Prostate gland (tissue), 2 donors: Measurements from ENCODE around the gene EOLA1. TPM values are rescaled to one million over a fixed set of nuclear protein-coding genes. Genes with fewer than 3 reads are reported as not detected.
"Not testable (repeated sequence)": the region's sequence is repeated elsewhere in the genome, so short reads cannot be mapped to it uniquely, and the experiment has no call there.

Experiments
- DNase-seq: peaks from one replicate; pipeline ENCODE4 v3.0.0-alpha.2; 2019; ENCODE audit warnings: low spot score
- H3K27ac ChIP-seq, 2 donors: fragments of 200-600 bp; sonication (generic); 2 replicates each; pipeline ENCODE4 v1.5.1; 2017 to 2019
- H3K27me3 ChIP-seq: fragments of 200-600 bp; sonication (generic); replicated peaks from 2 replicates; pipeline ENCODE4 v1.5.1; 2019; ENCODE audit not compliant: insufficient read depth
- H3K36me3 ChIP-seq, 2 donors: fragments of 200-600 bp; sonication (generic); 1 replicate in 1 of 2; 2 replicates in 1 of 2; pipeline versions ENCODE4 v1.5.1 to v1.8.1; 2017 to 2019
- H3K4me1 ChIP-seq: fragments of 200-600 bp; sonication (generic); replicated peaks from 2 replicates; pipeline ENCODE4 v1.5.1; 2019
- H3K4me3 ChIP-seq, 2 donors: fragments of 200-600 bp; sonication (generic); 2 replicates each; pipeline ENCODE4 v1.5.1; 2017 to 2019
- H3K9me3 ChIP-seq: fragments of 200-600 bp; sonication (generic); 2 replicates; pipeline ENCODE4 v1.5.1; 2017
- POLR2A ChIP-seq: fragments of 450-650 bp; IDR thresholded peaks from one replicate; pipeline ENCODE4 v1.6.1; 2016; ENCODE audit warnings: antibody characterized with exemption, mild to moderate bottlenecking
- POLR2AphosphoS5 ChIP-seq: sonication (generic); formaldehyde crosslinking; IDR thresholded peaks from one replicate; pipeline ENCODE4 v1.6.1; 2017; ENCODE audit warnings: antibody characterized with exemption
- WGBS: methylation state at CpG from one replicate; pipeline ENCODE4 v1.1.5; 2018; 5-methylcytosine and 5-hydroxymethylcytosine counted together
- intact Hi-C: fragments of 100-400 bp; cut with DNase I; formaldehyde crosslinking; loops from one replicate; pipeline ENCODE4 v1.14.2; 2022
- total RNA-seq, 2 donors: library from RNA; depleted of rRNA; stranded (reverse); fragments of >200 nt; gene quantifications; one replicate each; pipeline ENCODE4 v1.1.0, GENCODE V29; 2016
- TF ChIP-seq, protein P1 (sequence below), 4 experiments: fragments of 200-600 bp in 2 of 4; fragments of 450-650 bp in 2 of 4; sonication (generic) in 2 of 4; IDR thresholded peaks; 1 replicate in 3 of 4; 2 replicates in 1 of 4; pipeline ENCODE4 v1.5.1; 2016 to 2019; ENCODE audit warnings: antibody characterized with exemption in 4 of 4, mild to moderate bottlenecking in 2 of 4, moderate library complexity in 2 of 4

The EOLA1 gene
- total RNA-seq, 2 donors from 2014 or later = 13.9 to 17.7 TPM

DNA sequence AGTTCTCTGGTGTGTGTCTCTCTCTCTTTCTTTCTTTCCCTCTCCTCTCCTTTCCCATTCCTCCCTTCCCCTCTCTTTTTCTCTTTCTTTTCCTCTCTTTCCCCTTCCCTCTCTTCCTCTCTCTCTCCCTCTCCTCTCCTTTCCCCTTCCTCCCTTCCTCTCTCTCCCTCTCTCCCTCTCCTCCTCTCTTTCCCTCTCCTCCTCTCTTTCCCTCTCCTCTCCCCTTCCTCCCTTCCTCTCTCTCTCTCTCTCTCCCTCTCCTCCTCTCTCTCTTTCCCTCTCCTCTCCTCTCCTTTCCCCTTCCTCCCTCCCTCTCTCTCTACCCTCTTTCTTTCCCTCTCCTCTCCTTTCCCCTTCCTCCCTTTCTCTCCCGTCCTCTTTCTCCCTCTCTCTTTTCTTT, 12.4 kb upstream of the EOLA1 start:
- DNase-seq = no peak
- no peak overlapping the region for H3K27ac ChIP-seq
- intact Hi-C loops = no loop called here

DNA sequence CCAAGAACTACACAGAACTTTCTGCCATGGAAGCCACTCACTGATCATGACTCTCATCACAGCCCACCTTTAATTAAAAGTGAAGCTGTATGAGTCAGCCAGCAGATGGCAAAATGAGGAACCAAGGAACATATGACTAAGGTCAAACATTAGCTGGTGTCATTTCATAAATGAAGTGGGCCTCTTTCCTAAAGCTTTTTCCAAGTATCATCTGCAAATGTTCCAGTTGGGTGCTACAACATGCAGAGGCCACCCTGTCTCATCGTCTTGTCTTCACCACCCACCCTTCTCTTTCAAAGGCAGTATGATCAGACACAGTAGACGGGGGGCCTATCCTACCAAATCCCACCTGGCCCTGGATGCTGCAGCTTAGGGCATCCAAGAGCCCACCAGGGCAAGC, 9.2 kb upstream of the EOLA1 start:
- Histone ChIP-seq H3K4me3 (no peak overlapping the region), H3K27me3 (no peaks in the 10 kb centered on the region), H3K4me1 (no peaks in the 10 kb centered on the region), H3K36me3 (no peaks in the 10 kb centered on the region), H3K9me3 (no peaks in the 10 kb centered on the region), H3K27ac (no peak overlapping the region)
- TF ChIP-seq POLR2AphosphoS5 = no peak
- TF ChIP-seq POLR2A = no peak
- TF ChIP-seq, protein P1, sequence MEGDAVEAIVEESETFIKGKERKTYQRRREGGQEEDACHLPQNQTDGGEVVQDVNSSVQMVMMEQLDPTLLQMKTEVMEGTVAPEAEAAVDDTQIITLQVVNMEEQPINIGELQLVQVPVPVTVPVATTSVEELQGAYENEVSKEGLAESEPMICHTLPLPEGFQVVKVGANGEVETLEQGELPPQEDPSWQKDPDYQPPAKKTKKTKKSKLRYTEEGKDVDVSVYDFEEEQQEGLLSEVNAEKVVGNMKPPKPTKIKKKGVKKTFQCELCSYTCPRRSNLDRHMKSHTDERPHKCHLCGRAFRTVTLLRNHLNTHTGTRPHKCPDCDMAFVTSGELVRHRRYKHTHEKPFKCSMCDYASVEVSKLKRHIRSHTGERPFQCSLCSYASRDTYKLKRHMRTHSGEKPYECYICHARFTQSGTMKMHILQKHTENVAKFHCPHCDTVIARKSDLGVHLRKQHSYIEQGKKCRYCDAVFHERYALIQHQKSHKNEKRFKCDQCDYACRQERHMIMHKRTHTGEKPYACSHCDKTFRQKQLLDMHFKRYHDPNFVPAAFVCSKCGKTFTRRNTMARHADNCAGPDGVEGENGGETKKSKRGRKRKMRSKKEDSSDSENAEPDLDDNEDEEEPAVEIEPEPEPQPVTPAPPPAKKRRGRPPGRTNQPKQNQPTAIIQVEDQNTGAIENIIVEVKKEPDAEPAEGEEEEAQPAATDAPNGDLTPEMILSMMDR (IDR thresholded peaks at IDR 0.05) = no peak
- no peak for DNase-seq
- 90% methylated on average over 2 of the region's 2 CpGs for whole genome bisulfite sequencing
- intact Hi-C loops = no loop called here

More for the DNA sequence above, 12.4 kb upstream of the EOLA1 start:
- H3K9me3 ChIP-seq = no peaks in the 10 kb centered on the region
- TF ChIP-seq, protein P1 (IDR thresholded peaks at IDR 0.05) = no peak
- TF ChIP-seq POLR2AphosphoS5 = no peak
- no peak for TF ChIP-seq POLR2A
- H3K4me3 ChIP-seq = no peak overlapping the region
- no peaks in the 10 kb centered on the region for H3K36me3 ChIP-seq
- 85% methylated on average over 1 of the region's 1 CpG for WGBS
- H3K27me3 ChIP-seq = no peaks in the 10 kb centered on the region
- H3K4me1 ChIP-seq = no peaks in the 10 kb centered on the region

DNA sequence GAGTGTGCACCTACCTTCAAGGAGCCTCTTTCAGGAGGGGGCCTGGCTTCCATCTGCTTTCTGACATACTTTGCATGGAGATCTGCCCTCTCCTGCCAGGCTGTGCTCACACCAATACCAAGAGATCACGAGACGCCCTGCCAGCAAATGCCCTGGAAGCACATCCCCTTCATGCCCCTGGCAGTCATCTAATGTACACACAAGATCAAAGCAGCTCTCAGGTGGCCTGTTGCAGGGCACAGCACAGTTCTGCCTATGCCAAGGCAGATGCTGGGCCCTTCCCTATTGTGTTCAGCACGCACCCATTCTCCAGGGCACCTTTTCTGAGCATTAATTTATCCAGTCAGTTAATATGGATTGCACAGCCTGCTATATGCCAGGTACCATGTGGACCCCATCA, 7.9 kb upstream of the EOLA1 start:
- H3K36me3 ChIP-seq, H3K4me1 ChIP-seq, H3K4me3 ChIP-seq, H3K27me3 ChIP-seq, H3K9me3 ChIP-seq, H3K27ac ChIP-seq, DNase-seq, intact Hi-C loops: not testable (repeated sequence)
- no CpG with 5 or more reads among the region's 3 CpGs for WGBS

DNA sequence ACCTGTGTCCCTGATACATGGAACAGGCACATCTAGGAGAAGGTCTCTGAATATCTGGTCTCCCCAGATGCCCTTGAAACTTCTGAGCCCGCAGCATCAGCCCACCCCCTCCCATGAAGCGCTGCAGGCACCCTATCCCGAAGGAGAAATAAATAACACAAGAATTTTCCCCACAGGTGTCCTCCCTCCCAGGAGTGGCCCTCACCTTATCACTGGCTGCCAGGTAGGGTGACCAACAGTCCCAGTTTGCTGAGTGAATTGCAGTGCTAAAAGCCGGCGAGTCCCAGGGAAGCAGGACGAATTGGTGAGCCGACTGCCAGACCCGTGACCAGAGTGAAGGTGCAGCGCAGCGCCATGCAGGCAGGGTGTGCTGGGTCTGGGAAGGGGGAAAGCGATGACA, 6.8 kb upstream of the EOLA1 start:
- intact Hi-C loops, DNase-seq, H3K9me3 ChIP-seq, H3K4me1 ChIP-seq, H3K27me3 ChIP-seq, H3K36me3 ChIP-seq, H3K27ac ChIP-seq, H3K4me3 ChIP-seq: not testable (repeated sequence)
- 90% methylated on average over 6 of the region's 11 CpGs for WGBS

DNA sequence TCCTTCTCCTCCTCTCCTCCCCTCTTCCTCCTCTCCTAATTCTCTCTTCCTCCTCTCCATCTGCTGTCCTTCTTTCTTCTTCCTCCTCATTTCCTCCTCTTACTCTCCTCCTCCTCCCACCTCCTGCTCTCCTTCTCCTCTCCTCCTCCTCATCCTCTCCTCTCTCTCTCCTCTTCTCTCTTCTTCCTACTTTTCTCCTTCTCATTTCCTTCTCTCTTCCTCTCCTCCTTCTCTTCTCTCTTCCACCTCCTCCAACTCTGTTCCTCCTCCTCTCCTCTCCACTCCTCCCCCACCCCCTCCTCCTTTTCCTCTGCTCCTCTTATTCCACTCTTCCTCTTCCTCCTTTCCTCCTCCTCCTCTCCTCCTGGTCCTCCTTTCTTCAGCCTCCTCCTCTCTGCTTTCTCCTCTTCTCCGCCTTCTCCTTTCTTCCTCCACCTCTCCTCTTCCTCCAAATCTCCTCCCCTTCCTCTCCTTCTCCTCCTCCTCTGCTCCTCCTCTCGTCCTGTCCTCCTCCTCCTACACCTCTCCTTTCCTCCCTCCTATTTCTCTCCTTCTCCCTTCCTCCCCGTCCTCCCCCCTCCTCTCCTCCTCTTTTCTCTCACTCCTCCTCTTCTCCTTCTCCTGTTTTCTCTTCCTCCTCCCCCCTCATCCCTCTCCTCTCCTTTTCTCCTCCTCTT, 5.7 kb upstream of the EOLA1 start:
- H3K27me3 ChIP-seq, DNase-seq, H3K4me3 ChIP-seq, H3K9me3 ChIP-seq, H3K27ac ChIP-seq, H3K4me1 ChIP-seq, intact Hi-C loops, H3K36me3 ChIP-seq: not testable (repeated sequence)
- WGBS = 89% methylated on average over 3 of the region's 3 CpGs

DNA sequence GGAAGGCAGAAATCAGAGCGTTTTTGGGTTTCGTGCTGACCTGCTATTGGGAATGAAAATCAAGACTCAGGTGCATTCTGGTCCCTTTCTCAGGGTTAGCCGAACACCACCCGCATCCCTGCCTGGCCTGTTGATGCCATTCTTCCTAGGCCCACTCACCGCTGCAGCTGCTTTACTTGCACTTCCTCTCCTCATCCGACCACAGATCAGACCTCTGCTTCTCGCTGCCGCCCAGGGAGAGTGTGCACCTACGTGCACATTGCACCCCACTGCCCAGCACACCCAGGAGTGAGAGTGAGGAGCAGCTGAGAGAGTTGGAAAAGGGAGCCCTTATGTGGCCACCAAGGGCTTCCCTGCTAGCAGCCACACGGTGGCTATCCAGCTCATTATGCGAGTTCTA, 3.3 kb upstream of the EOLA1 start:
- DNase-seq, H3K9me3 ChIP-seq, intact Hi-C loops, H3K4me1 ChIP-seq, H3K36me3 ChIP-seq, H3K4me3 ChIP-seq, H3K27me3 ChIP-seq, H3K27ac ChIP-seq: not testable (repeated sequence)
- 93% methylated on average over 3 of the region's 11 CpGs for WGBS

DNA sequence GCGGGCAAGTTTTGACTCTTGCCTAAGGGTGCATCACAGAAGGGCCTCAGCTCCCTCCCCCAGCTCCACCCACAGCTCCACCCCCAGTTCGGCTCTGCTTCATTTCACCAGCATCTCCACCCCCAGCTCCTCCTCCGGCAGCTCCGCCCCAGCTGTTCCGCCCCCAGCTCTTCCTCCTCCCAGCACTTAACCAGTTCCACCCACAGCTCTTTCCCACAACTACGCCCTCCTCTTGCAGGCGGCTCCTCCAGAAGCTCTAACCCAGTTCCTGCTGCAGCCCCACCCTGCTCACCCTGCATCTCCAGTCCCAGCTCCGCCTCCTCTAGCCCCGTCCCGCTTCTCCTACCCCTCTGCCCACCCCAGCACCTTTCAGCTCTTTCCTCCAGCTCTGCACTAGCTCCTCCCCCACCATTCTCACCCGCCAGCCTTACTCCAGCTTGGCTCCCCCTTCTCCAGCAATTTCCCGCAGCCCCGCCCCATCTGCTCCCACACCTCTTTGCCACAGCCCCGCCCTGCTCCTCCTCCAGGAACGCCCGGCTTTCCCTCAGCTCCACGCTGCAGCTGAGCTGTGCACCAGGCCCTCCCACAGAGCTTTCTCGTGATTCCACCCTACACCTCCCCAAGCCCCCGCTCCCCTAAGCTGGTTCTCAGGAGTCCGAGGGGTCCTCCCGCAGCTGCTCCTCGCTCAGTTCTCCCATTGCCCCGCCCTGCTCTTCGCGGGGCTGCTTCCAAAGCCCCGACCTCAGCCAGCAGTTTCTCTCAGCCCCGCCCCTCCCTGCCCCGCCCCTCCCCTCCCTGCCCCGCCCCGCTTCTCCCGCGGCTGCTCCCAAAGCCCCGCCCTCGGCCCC, 1.3 kb upstream of the EOLA1 start:
- DNase-seq = peak; percentile 85
- TF ChIP-seq POLR2A (no peak), POLR2AphosphoS5 (no peak)
- TF ChIP-seq, protein P1 (IDR thresholded peaks at IDR 0.05) = no peak
- intact Hi-C loops = no loop called here
- peak overlapping the region; percentile 82 to 87 for H3K27ac ChIP-seq
- H3K9me3 ChIP-seq = no peaks in the 10 kb centered on the region
- no peaks in the 10 kb centered on the region for H3K36me3 ChIP-seq
- peak overlapping the region; percentile 30 to 48 for H3K4me3 ChIP-seq
- H3K4me1 ChIP-seq = no peaks in the 10 kb centered on the region
- 2% methylated on average over 32 of the region's 34 CpGs for WGBS
- H3K27me3 ChIP-seq = no peaks in the 10 kb centered on the region
